GM12892 (cell line): ENCODE measurements around the gene ADM2.

Source experiments
- DNase-seq: peaks from one replicate; pipeline ENCODE4 v3.0.0; 2011; ENCODE audit not compliant: insufficient read length
- FAIRE-seq: peaks from 2 replicates; lab custom pipeline; 2011; peaks lifted over from hg19 to GRCh38; lab: Jason Lieb, UNC
- POLR2A ChIP-seq: IDR thresholded peaks from 2 replicates; pipeline ENCODE4 v1.6.1; 2011; ENCODE audit warnings: low read depth, low read length, control low read depth
- POLR2AphosphoS5 ChIP-seq: IDR thresholded peaks from 2 replicates; pipeline ENCODE4 v1.6.1; 2011; ENCODE audit warnings: low read depth, low read length, control low read depth
- TAF1 ChIP-seq: IDR thresholded peaks from 2 replicates; pipeline ENCODE4 v1.6.1; 2011; ENCODE audit warnings: low read depth, mild to moderate bottlenecking, control low read depth, low read length, borderline replicate concordance

The ADM2 gene

GRCh38 chr22:50485221-50486131 is 4.1 kb downstream of the ADM2 start:
- FAIRE-seq (no peak), DNase-seq (no peak)
- TF ChIP-seq POLR2AphosphoS5, result no peak
- no peak for TF ChIP-seq TAF1
- no peak for TF ChIP-seq POLR2A

GRCh38 chr22:50486561-50487289 is 5.4 kb downstream of the ADM2 start, which contains the start of gene MIOX:
MIOX (plus strand) TSS chr22:50486859; CDS start chr22:50486898, 39 bp downstream.
- DNase-seq (no peak), FAIRE-seq (no peak)
- no peak for TF ChIP-seq POLR2AphosphoS5
- TF ChIP-seq TAF1, result no peak
- TF ChIP-seq POLR2A, result no peak

- TF ChIP-seq POLR2AphosphoS5 (no peak), TAF1 (no peak), POLR2A (no peak)
- FAIRE-seq, result no peak
- no peak for DNase-seq
Measured at GRCh38 chr22:50487290-50488005, 6.1 kb downstream of the ADM2 start.

GRCh38 chr22:50488006-50488677 is 6.8 kb downstream of the ADM2 start:
- TF ChIP-seq POLR2AphosphoS5 (no peak), POLR2A (no peak), TAF1 (no peak)
- DNase-seq (no peak), FAIRE-seq (no peak)

GRCh38 chr22:50488886-50489285 is 7.5 kb downstream of the ADM2 start:
- DNase-seq, result no peak

GRCh38 chr22:50489363-50490243 is 8.3 kb downstream of the ADM2 start:
- DNase-seq (no peak), FAIRE-seq (no peak)
- TF ChIP-seq POLR2AphosphoS5 (no peak), TAF1 (no peak), POLR2A (no peak)

More at GRCh38 chr22:50488886-50489285, 7.5 kb downstream of the ADM2 start:
- FAIRE-seq, result no peak
- TF ChIP-seq TAF1 (no peak), POLR2A (no peak), POLR2AphosphoS5 (no peak)

GRCh38 chr22:50490531-50491308 is 9.4 kb downstream of the ADM2 start:
- TF ChIP-seq TAF1 (no peak), POLR2AphosphoS5 (no peak), POLR2A (no peak)
- DNase-seq (no peak), FAIRE-seq (no peak)

- FAIRE-seq (no peak), DNase-seq (no peak)
- TF ChIP-seq POLR2AphosphoS5, result no peak
- no peak for TF ChIP-seq TAF1
- TF ChIP-seq POLR2A, result no peak
Measured at GRCh38 chr22:50497093-50497492, 15.8 kb downstream of the ADM2 start.

GRCh38 chr22:50498322-50498890 is 17.1 kb downstream of the ADM2 start:
- DNase-seq (no peak), FAIRE-seq (peak; percentile 61)
- TF ChIP-seq POLR2AphosphoS5 (no peak), TAF1 (no peak), POLR2A (no peak)
